Colonic mucosa (tissue), 4 donors: ENCODE measurements around the gene SORCS1. TPM values are rescaled to one million over a fixed set of nuclear protein-coding genes. Genes with fewer than 3 reads are reported as not detected.

Experiments
- DNase-seq: peaks from one replicate; pipeline ENCODE4 v3.0.0-alpha.2; 2020
- H3K27ac ChIP-seq: fragments of 200-600 bp; one replicate; pipeline ENCODE4 v1.8.0; 2021
- H3K27me3 ChIP-seq: fragments of 200-600 bp; one replicate; pipeline ENCODE4 v1.8.0; 2021
- H3K36me3 ChIP-seq: fragments of 200-600 bp; one replicate; pipeline ENCODE4 v1.8.0; 2021
- H3K4me1 ChIP-seq: fragments of 200-600 bp; one replicate; pipeline ENCODE4 v1.8.0; 2021; ENCODE audit warnings: mild to moderate bottlenecking
- H3K4me3 ChIP-seq: fragments of 200-600 bp; one replicate; pipeline ENCODE4 v1.8.0; 2021
- H3K9ac ChIP-seq, 2 donors: one replicate each; pipeline ENCODE4 v1.7.0; 2013; ENCODE audit warnings: control low read depth in 2 of 2, low read depth in 2 of 2, low read length in 2 of 2
- H3K9me3 ChIP-seq: fragments of 200-600 bp; one replicate; pipeline ENCODE4 v1.8.0; 2021
- CTCF ChIP-seq: fragments of 200-600 bp; IDR thresholded peaks from one replicate; pipeline ENCODE4 v1.8.0; 2022; ENCODE audit warnings: antibody characterized with exemption, mild to moderate bottlenecking
- intact Hi-C: fragments of 100-400 bp; cut with DNase I; formaldehyde crosslinking; loops from one replicate; pipeline ENCODE4 v1.14.1; 2022
- total RNA-seq, 2 donors: library from RNA; stranded (reverse); fragmentation: NEBNext Ultra II Directional in 1 of 2; extraction: Animal tissue kit (Norgen Biotek cat#: 25700) in 1 of 2; gene quantifications; one replicate each; pipeline ENCODE4 v1.2.1, GENCODE V29; 2021
- donor health status: healthy.
- donor health status: DM: no; HTN: no; CAD: no.
- donor health status: DM: no; HTN: no; CAD: no.

SORCS1 gene
- total RNA-seq, 2 donors from 2014 or later = 0.40 to 1.6 TPM

GRCh38 chr10:106972381-106972780 lies 192.1 kb downstream of the SORCS1 start:
- DNase-seq = no peak
- H3K9ac ChIP-seq = no peak overlapping the region
- no peaks in the 10 kb centered on the region for H3K36me3 ChIP-seq
- H3K27ac ChIP-seq = no peak overlapping the region
- no peaks in the 10 kb centered on the region for H3K9me3 ChIP-seq
- H3K27me3 ChIP-seq = no peaks in the 10 kb centered on the region
- no peak for TF ChIP-seq CTCF
- no peak overlapping the region for H3K4me3 ChIP-seq
- H3K4me1 ChIP-seq = no peaks in the 10 kb centered on the region
- intact Hi-C loops = no loop called here

GRCh38 chr10:106971411-106971831 lies 193.1 kb downstream of the SORCS1 start:
- no peak for TF ChIP-seq CTCF
- Histone ChIP-seq H3K36me3 (no peaks in the 10 kb centered on the region), H3K4me1 (no peaks in the 10 kb centered on the region), H3K4me3 (no peak overlapping the region), H3K27ac (no peak overlapping the region), H3K9me3 (no peaks in the 10 kb centered on the region), H3K9ac (no peak overlapping the region), H3K27me3 (no peaks in the 10 kb centered on the region)
- no peak for DNase-seq
- intact Hi-C loops = no loop called here

- H3K4me3 ChIP-seq = no peak overlapping the region
These were observed 197.1 kb downstream of the SORCS1 start for GRCh38 chr10:106967452-106967851.

GRCh38 chr10:106960812-106961211 lies 203.7 kb downstream of the SORCS1 start:
- no peak overlapping the region for H3K27ac ChIP-seq
- intact Hi-C loops = no loop called here
- no peak overlapping the region for H3K9ac ChIP-seq
- no peak for DNase-seq
- H3K4me1 ChIP-seq = no peaks in the 10 kb centered on the region
- no peak for TF ChIP-seq CTCF
- no peaks in the 10 kb centered on the region for H3K9me3 ChIP-seq
- no peak overlapping the region for H3K4me3 ChIP-seq
- H3K36me3 ChIP-seq = no peaks in the 10 kb centered on the region
- H3K27me3 ChIP-seq = no peaks in the 10 kb centered on the region

More at GRCh38 chr10:106967452-106967851, 197.1 kb downstream of the SORCS1 start:
- Histone ChIP-seq H3K27ac (no peak overlapping the region), H3K9ac (no peak overlapping the region), H3K27me3 (no peaks in the 10 kb centered on the region), H3K36me3 (no peaks in the 10 kb centered on the region), H3K9me3 (no peaks in the 10 kb centered on the region), H3K4me1 (no peaks in the 10 kb centered on the region)
- no peak for TF ChIP-seq CTCF
- intact Hi-C loops = no loop called here
- DNase-seq = no peak

- H3K27me3 ChIP-seq = no peaks in the 10 kb centered on the region
- intact Hi-C loops = no loop called here
- no peaks in the 10 kb centered on the region for H3K36me3 ChIP-seq
- H3K4me1 ChIP-seq = no peaks in the 10 kb centered on the region
- DNase-seq = no peak
- H3K9me3 ChIP-seq = no peaks in the 10 kb centered on the region
- no peak for TF ChIP-seq CTCF
- H3K27ac ChIP-seq = no peak overlapping the region
- H3K4me3 ChIP-seq = no peak overlapping the region
- H3K9ac ChIP-seq = no peak overlapping the region
These were observed 205.0 kb downstream of the SORCS1 start for GRCh38 chr10:106959521-106959920.
